ENCODE measurements around the gene ELAC1. TPM values are rescaled to one million over a fixed set of nuclear protein-coding genes. Genes with fewer than 3 reads are reported as not detected.
A peak's percentile ranks its signal among the peaks of the same experiment; 100 is the strongest.

The ELAC1 gene, protein sequence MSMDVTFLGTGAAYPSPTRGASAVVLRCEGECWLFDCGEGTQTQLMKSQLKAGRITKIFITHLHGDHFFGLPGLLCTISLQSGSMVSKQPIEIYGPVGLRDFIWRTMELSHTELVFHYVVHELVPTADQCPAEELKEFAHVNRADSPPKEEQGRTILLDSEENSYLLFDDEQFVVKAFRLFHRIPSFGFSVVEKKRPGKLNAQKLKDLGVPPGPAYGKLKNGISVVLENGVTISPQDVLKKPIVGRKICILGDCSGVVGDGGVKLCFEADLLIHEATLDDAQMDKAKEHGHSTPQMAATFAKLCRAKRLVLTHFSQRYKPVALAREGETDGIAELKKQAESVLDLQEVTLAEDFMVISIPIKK
- 10 to 100 TPM in 1 of 2 donors, 1 to 10 TPM in 1; 9.6 to 10.2 TPM for total RNA-seq

DNA sequence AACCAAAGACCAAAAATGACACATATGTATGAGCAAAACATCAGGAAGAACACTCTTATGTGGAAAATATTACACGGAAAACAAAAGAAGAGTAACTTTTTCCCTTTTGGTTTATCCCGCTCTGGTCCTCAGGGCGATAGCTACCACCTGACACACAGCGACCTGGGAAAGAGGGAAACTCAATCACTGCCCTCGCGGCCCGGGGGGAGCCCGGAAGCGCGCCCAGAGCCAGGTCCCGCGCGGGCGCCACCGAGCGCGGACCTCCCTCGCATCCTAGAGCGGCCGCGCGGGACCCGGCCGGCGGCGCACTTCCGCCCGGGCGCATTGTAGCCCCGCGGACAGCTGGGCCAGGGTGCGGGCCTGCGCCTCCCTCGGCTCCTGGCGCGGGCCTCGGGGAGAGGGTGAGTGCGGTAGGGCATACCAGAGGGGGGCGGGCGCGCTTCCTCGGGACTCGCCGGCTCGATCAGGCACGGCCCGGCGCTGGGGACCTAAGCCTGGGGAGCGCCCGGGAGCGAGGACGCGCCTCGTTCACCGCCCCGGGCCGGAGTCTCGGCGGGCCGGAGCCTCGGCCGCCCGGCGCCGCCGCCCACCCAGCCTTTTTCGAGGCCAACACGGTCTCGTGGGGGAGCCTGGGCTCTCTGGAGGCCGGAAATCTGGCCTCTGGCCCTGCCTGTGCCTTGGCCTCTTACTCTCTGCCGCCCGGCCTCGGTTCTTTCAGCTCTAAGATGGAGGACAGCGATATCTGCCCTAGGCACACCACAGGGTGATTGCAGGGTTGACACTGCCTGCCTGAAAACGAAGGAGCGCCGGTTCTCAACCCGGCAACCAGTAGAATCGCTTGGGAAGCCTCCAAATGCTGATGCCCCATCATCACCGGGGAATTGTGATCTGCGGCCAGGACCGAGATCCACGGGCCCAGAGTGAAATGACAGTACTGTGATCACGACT lies at the start of gene ELAC1:
Gene ELAC1 (plus strand): TSS at position 327 of the 948 bp plus-strand sequence. CDS start 6,365 bp downstream, outside the sequence.
- DNase-seq (peak; percentile 77 to 87 (median 80)), ATAC-seq (peak; percentile 97)
- H3K4me3 ChIP-seq = peak within 1 kb of the TSS; percentile 65 to 67
- H3K4me1 ChIP-seq = peaks cover 21% of the 10 kb centered on the region
- TF ChIP-seq, protein P1, sequence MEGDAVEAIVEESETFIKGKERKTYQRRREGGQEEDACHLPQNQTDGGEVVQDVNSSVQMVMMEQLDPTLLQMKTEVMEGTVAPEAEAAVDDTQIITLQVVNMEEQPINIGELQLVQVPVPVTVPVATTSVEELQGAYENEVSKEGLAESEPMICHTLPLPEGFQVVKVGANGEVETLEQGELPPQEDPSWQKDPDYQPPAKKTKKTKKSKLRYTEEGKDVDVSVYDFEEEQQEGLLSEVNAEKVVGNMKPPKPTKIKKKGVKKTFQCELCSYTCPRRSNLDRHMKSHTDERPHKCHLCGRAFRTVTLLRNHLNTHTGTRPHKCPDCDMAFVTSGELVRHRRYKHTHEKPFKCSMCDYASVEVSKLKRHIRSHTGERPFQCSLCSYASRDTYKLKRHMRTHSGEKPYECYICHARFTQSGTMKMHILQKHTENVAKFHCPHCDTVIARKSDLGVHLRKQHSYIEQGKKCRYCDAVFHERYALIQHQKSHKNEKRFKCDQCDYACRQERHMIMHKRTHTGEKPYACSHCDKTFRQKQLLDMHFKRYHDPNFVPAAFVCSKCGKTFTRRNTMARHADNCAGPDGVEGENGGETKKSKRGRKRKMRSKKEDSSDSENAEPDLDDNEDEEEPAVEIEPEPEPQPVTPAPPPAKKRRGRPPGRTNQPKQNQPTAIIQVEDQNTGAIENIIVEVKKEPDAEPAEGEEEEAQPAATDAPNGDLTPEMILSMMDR (IDR thresholded peaks at IDR 0.05) = peak in 1 of 7 experiments; percentile 27
- peak; percentile 89 to 96 (median 91) for TF ChIP-seq POLR2A (IDR thresholded peaks at IDR 0.05)
- WGBS, 2 donors = 0 to 1% methylated on average over 50 to 53 of the region's 84 CpGs
- H3K27ac ChIP-seq = peak within 1 kb of the TSS; percentile 96 to 99 (median 98)
- peaks cover 0 to under 1% (median 0%) of the 10 kb centered on the region in 3 donors for H3K9me3 ChIP-seq
- H3K27me3 ChIP-seq = no peaks in the 10 kb centered on the region
- intact Hi-C loops (cut with DNase I) = loop anchor here (10.0 kb wide), 1 partner anchor 83 kb away; no protein-coding TSS in a partner anchor
- H3K36me3 ChIP-seq (replicated peaks in 1 of 2; ENCODE audit: insufficient read depth in 1 of 2, low read depth in 2 of 2) = no peaks in the 10 kb centered on the region

DNA sequence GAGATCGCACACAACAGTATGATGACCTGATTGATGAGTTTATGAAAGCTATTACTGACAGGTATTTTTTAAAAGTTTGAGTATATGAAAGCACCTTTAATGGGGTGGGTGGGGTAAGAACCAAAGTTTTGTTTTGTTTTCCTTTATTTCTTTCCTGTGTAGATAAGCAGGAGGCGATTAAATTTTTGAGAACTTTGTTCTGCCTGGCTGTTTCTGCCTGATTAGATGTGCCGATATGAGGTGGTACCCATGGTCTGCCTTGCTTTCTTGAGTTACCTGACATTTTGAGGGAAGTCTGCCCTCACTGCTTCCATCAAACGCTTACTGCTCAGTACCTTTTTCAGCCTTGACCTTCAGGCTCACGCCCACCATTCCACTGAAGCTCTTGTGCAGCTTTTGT lies 49.7 kb upstream of the ELAC1 start:
- Histone ChIP-seq H3K36me3 (replicated peaks in 1 of 2; ENCODE audit: insufficient read depth in 1 of 2, low read depth in 2 of 2) (peaks cover 0 to 3% of the 10 kb centered on the region in 2 donors), H3K9me3 (no peaks in the 10 kb centered on the region), H3K4me3 (no peak overlapping the region), H3K27me3 (no peaks in the 10 kb centered on the region), H3K27ac (no peak overlapping the region), H3K4me1 (no peaks in the 10 kb centered on the region)
- ATAC-seq = no peak
- intact Hi-C loops (cut with DNase I) = no loop called here
- no peak for DNase-seq
- TF ChIP-seq, protein P1 (IDR thresholded peaks at IDR 0.05) = no peak
- TF ChIP-seq POLR2A (IDR thresholded peaks at IDR 0.05) = no peak
- 93 to 97% methylated on average over 5 of the region's 5 CpGs for WGBS, 2 donors

DNA sequence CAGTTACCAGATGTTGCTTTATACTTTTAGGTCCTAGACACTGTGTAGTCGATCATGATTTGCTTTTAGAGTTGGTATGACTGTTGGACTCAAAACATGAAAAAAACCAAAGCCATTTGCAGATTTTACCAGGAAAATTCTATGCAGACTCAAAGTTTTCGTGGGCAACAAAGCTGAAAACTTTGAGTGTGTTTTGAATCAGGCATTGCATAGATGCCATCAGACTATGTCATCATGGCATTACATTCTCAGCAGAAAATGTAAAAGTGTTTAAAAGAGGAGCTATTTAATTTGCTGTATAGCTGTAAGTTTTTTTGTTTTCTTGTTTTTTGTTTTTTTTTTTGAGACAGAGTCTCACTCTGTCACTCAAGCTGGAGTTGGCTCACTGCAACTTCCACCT lies 43.5 kb upstream of the ELAC1 start:
- ATAC-seq (no peak), DNase-seq (no peak)
- Histone ChIP-seq H3K36me3 (replicated peaks in 1 of 2; ENCODE audit: insufficient read depth in 1 of 2, low read depth in 2 of 2) (peaks cover 0 to 4% of the 10 kb centered on the region in 2 donors), H3K27me3 (no peaks in the 10 kb centered on the region), H3K27ac (no peak overlapping the region), H3K4me1 (no peaks in the 10 kb centered on the region), H3K9me3 (no peaks in the 10 kb centered on the region), H3K4me3 (no peak overlapping the region)
- TF ChIP-seq, protein P1 (IDR thresholded peaks at IDR 0.05) = no peak
- TF ChIP-seq POLR2A (IDR thresholded peaks at IDR 0.05) = no peak
- WGBS, 2 donors = 95 to 96% methylated on average over 2 of the region's 2 CpGs
- intact Hi-C loops (cut with DNase I) = no loop called here

DNA sequence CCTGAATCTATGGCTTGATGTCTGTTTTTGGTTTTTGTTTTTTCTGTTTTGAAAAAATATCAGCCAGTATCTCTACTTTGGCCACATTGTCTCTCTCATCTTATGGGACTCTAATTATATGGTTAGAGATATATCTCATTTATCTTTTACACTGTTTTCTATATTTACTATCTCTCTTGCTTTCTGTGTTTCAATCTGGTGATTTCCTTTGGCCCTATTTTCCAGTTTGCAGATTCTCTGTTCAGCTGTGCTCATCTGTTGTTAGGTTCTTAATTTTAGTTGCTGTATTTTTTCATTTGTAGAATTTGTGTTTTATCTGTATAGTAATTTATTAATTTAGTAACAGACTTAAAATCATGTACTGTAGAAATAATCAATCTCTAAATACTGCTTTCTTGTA lies 41.3 kb upstream of the ELAC1 start:
- no peak for ATAC-seq
- no peak overlapping the region for H3K27ac ChIP-seq
- H3K36me3 ChIP-seq (replicated peaks in 1 of 2; ENCODE audit: insufficient read depth in 1 of 2, low read depth in 2 of 2) = peaks cover 0 to 4% of the 10 kb centered on the region in 2 donors
- no peak overlapping the region for H3K4me3 ChIP-seq
- DNase-seq = no peak
- TF ChIP-seq POLR2A (IDR thresholded peaks at IDR 0.05) = no peak
- TF ChIP-seq, protein P1 (IDR thresholded peaks at IDR 0.05) = no peak
- no peaks in the 10 kb centered on the region for H3K4me1 ChIP-seq
- intact Hi-C loops (cut with DNase I) = no loop called here
- no peaks in the 10 kb centered on the region for H3K27me3 ChIP-seq
- no peaks in the 10 kb centered on the region for H3K9me3 ChIP-seq

All from body of pancreas (tissue), 4 donors.